Brain microvascular endothelial cell (primary cell): ENCODE measurements around the gene CD302.

ENCODE experiments used
- DNase-seq: peaks from one replicate; pipeline ENCODE4 v3.0.0-alpha.2; 2020
- H3K27ac ChIP-seq: fragments of 250-450 bp; sonication (Bioruptor Pico); 2 replicates; pipeline ENCODE4 v1.5.1; 2020; ENCODE audit warnings: mild to moderate bottlenecking, moderate library complexity
- H3K27me3 ChIP-seq: fragments of 250-450 bp; sonication (Bioruptor Pico); replicated peaks from 2 replicates; pipeline ENCODE4 v1.5.1; 2020; ENCODE audit warnings: mild to moderate bottlenecking
- H3K36me3 ChIP-seq: fragments of 250-450 bp; sonication (Bioruptor Pico); replicated peaks from 2 replicates; pipeline ENCODE4 v1.5.1; 2020; ENCODE audit warnings: mild to moderate bottlenecking
- H3K4me3 ChIP-seq: 2 replicates; pipeline ENCODE4 v1.5.1; 2011; ENCODE audit warnings: low read depth, mild to moderate bottlenecking, control low read depth, low read length, moderate library complexity
- in situ Hi-C: cut with HindIII; loops from 2 replicates; pipeline ENCODE4 v1.10.0; 2017; ENCODE audit warnings: low sequenced_read_pairs, low pct_ligation_motif_present
- TF ChIP-seq, protein P1 (sequence below): IDR thresholded peaks from 2 replicates; pipeline ENCODE4 v1.5.1; 2011; ENCODE audit warnings: low read depth, mild to moderate bottlenecking, moderate library complexity, low read length, control low read depth, inconsistent platforms; ENCODE audit errors: missing control alignments

The CD302 gene

DNA sequence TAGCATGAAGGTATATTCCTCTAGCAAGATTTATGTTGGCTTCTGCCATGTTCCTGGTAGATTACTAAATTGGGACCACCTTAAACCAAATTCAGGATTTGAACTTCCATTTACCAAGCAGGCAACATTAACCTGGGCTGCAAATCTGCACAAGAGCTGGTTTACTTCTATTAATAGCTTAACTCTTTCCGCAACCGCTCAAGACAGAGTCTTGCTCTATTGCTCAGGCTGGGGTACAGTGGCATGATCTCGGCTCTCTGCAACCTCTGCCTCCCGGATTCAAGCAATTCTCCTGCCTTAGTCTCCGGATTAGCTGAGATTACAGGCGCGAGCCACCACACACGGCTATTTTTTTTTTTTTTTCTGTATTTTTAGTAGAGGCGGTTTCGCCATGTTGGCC is 77.3 kb downstream of the CD302 start:
- TF ChIP-seq, protein P1, sequence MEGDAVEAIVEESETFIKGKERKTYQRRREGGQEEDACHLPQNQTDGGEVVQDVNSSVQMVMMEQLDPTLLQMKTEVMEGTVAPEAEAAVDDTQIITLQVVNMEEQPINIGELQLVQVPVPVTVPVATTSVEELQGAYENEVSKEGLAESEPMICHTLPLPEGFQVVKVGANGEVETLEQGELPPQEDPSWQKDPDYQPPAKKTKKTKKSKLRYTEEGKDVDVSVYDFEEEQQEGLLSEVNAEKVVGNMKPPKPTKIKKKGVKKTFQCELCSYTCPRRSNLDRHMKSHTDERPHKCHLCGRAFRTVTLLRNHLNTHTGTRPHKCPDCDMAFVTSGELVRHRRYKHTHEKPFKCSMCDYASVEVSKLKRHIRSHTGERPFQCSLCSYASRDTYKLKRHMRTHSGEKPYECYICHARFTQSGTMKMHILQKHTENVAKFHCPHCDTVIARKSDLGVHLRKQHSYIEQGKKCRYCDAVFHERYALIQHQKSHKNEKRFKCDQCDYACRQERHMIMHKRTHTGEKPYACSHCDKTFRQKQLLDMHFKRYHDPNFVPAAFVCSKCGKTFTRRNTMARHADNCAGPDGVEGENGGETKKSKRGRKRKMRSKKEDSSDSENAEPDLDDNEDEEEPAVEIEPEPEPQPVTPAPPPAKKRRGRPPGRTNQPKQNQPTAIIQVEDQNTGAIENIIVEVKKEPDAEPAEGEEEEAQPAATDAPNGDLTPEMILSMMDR = no peak
- H3K27ac ChIP-seq = no peak overlapping the region
- DNase-seq = no peak
- H3K36me3 ChIP-seq = peaks cover 47% of the 10 kb centered on the region
- in situ Hi-C loops = no loop called here
- H3K27me3 ChIP-seq = no peaks in the 10 kb centered on the region
- no peak overlapping the region for H3K4me3 ChIP-seq
